ENCODE results near the gene ELSPBP1.

DNA sequence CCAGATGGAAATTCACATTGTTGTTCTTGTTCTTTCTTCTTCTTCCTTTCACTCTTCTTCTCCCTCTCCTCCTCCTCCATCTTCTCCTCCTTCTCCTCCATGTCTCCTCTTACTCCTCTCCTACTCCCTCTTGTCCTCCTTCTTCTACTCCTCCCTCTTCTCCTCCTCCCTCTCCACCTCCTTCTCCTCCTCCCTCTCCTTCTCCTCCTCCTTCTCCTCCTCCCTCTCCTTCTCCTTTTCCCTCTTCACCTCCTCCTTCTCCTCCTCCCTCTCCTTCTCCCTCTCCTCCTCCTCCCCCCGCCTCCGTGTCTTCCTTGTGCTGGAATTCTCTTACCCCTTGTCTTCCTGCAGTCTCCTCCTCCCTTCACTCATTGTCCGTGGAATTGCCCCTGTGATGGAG, 31.0 kb downstream of the ELSPBP1 start:
- TF ChIP-seq, protein P1, sequence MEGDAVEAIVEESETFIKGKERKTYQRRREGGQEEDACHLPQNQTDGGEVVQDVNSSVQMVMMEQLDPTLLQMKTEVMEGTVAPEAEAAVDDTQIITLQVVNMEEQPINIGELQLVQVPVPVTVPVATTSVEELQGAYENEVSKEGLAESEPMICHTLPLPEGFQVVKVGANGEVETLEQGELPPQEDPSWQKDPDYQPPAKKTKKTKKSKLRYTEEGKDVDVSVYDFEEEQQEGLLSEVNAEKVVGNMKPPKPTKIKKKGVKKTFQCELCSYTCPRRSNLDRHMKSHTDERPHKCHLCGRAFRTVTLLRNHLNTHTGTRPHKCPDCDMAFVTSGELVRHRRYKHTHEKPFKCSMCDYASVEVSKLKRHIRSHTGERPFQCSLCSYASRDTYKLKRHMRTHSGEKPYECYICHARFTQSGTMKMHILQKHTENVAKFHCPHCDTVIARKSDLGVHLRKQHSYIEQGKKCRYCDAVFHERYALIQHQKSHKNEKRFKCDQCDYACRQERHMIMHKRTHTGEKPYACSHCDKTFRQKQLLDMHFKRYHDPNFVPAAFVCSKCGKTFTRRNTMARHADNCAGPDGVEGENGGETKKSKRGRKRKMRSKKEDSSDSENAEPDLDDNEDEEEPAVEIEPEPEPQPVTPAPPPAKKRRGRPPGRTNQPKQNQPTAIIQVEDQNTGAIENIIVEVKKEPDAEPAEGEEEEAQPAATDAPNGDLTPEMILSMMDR (IDR thresholded peaks at IDR 0.05), result no peak
- no peak for TF ChIP-seq EZH2 (IDR thresholded peaks at IDR 0.05; ENCODE audit: borderline replicate concordance, insufficient read depth, low read depth, low read length, poor library complexity, severe bottlenecking)

Data from B cell (primary cell).